Measurements from ENCODE around the gene SFSWAP. TPM values are rescaled to one million over a fixed set of nuclear protein-coding genes. Genes with fewer than 3 reads are reported as not detected.
"Not testable (repeated sequence)": the region's sequence is repeated elsewhere in the genome, so short reads cannot be mapped to it uniquely, and the experiment has no call there.

The SFSWAP gene
- total RNA-seq, 4 donors from 2014 or later = 45.9 to 66.2 (median 55.4) TPM

- H3K36me3 ChIP-seq = no peaks in the 10 kb centered on the region
- no peak overlapping the region for H3K27ac ChIP-seq
- no peak for DNase-seq
- intact Hi-C loops (cut with DNase I; ENCODE audit: low total_unique reads) (no loop called here), in situ Hi-C loops (cut with MboI; ENCODE audit: low pct_ligation_motif_present in 1 of 4, low pct_unique_long_range_greater_than_20kb in 1 of 4, low sequenced_read_pairs in 3 of 4) (no loop called here)
- peaks cover 5 to 8% of the 10 kb centered on the region in 2 donors for H3K9me3 ChIP-seq
- H3K4me1 ChIP-seq = no peaks in the 10 kb centered on the region
- H3K27me3 ChIP-seq = no peaks in the 10 kb centered on the region
- TF ChIP-seq CTCF (IDR thresholded peaks at IDR 0.05) (no peak), EP300 (IDR thresholded peaks at IDR 0.05; ENCODE audit: low read depth) (no peak), POLR2A (IDR thresholded peaks at IDR 0.05) (no peak), POLR2AphosphoS5 (IDR thresholded peaks at IDR 0.05) (no peak)
- no peak overlapping the region for H3K4me3 ChIP-seq
Measured at GRCh38 chr12:131703161-131703560, 7.7 kb upstream of the SFSWAP start.

- Histone ChIP-seq H3K4me1 (no peaks in the 10 kb centered on the region), H3K27ac (no peak overlapping the region), H3K4me3 (no peak overlapping the region), H3K9me3 (peaks cover 5 to 8% of the 10 kb centered on the region in 2 donors), H3K36me3 (no peaks in the 10 kb centered on the region), H3K27me3 (no peaks in the 10 kb centered on the region)
- TF ChIP-seq CTCF (IDR thresholded peaks at IDR 0.05) = no peak
- no peak for TF ChIP-seq EP300 (IDR thresholded peaks at IDR 0.05; ENCODE audit: low read depth)
- no peak for TF ChIP-seq POLR2A (IDR thresholded peaks at IDR 0.05)
- TF ChIP-seq POLR2AphosphoS5 (IDR thresholded peaks at IDR 0.05) = no peak
- DNase-seq = no peak
- intact Hi-C loops (cut with DNase I; ENCODE audit: low total_unique reads) (no loop called here), in situ Hi-C loops (cut with MboI; ENCODE audit: low pct_ligation_motif_present in 1 of 4, low pct_unique_long_range_greater_than_20kb in 1 of 4, low sequenced_read_pairs in 3 of 4) (no loop called here)
- WGBS, 2 donors (ENCODE audit: low coverage in 1 of 2) = 66 to 100% methylated on average over 2 of the region's 2 CpGs
Measured at GRCh38 chr12:131704509-131704908, 6.4 kb upstream of the SFSWAP start.

- peaks cover 3 to 11% (median 8%) of the 10 kb centered on the region in 4 donors for H3K4me1 ChIP-seq
- H3K9me3 ChIP-seq; H3K27me3 ChIP-seq; H3K4me3 ChIP-seq; DNase-seq; H3K27ac ChIP-seq; in situ Hi-C loops (cut with MboI; ENCODE audit: low pct_ligation_motif_present in 1 of 4, low pct_unique_long_range_greater_than_20kb in 1 of 4, low sequenced_read_pairs in 3 of 4); H3K36me3 ChIP-seq; intact Hi-C loops (cut with DNase I; ENCODE audit: low total_unique reads): not testable (repeated sequence)
- WGBS, 2 donors (ENCODE audit: low coverage in 1 of 2) = 87% methylated on average over 3 to 4 of the region's 4 CpGs
Measured at GRCh38 chr12:131706709-131707108, 4.2 kb upstream of the SFSWAP start.

GRCh38 chr12:131709226-131709625, 1.7 kb upstream of the SFSWAP start:
- in situ Hi-C loops (cut with MboI; ENCODE audit: low pct_ligation_motif_present in 1 of 4, low pct_unique_long_range_greater_than_20kb in 1 of 4, low sequenced_read_pairs in 3 of 4) (no loop called here), intact Hi-C loops (cut with DNase I; ENCODE audit: low total_unique reads) (no loop called here)
- Histone ChIP-seq H3K27me3 (no peaks in the 10 kb centered on the region), H3K36me3 (peaks cover 0 to 4% (median 2%) of the 10 kb centered on the region in 4 donors), H3K9me3 (peaks cover 4 to 8% of the 10 kb centered on the region in 2 donors), H3K4me3 (no peak overlapping the region), H3K4me1 (peaks cover 10 to 22% (median 19%) of the 10 kb centered on the region in 4 donors), H3K27ac (no peak overlapping the region)
- WGBS, 2 donors (ENCODE audit: low coverage in 1 of 2) = 91 to 94% methylated on average over 2 to 3 of the region's 3 CpGs
- DNase-seq = no peak
- no peak for TF ChIP-seq POLR2AphosphoS5 (IDR thresholded peaks at IDR 0.05)
- TF ChIP-seq POLR2A (IDR thresholded peaks at IDR 0.05) = no peak
- no peak for TF ChIP-seq EP300 (IDR thresholded peaks at IDR 0.05; ENCODE audit: low read depth)
- TF ChIP-seq CTCF (IDR thresholded peaks at IDR 0.05) = no peak

- Histone ChIP-seq H3K9me3 (no peaks in the 10 kb centered on the region), H3K4me1 (peaks cover 10 to 22% (median 19%) of the 10 kb centered on the region in 4 donors), H3K36me3 (peaks cover 0 to 28% (median 14%) of the 10 kb centered on the region in 4 donors), H3K27me3 (no peaks in the 10 kb centered on the region), H3K4me3 (peak overlapping the region; percentile 80 to 94 (median 87)), H3K27ac (peak overlapping the region; percentile 85 to 91 (median 90))
- in situ Hi-C loops (cut with MboI; ENCODE audit: low pct_ligation_motif_present in 1 of 4, low pct_unique_long_range_greater_than_20kb in 1 of 4, low sequenced_read_pairs in 3 of 4) (no loop called here), intact Hi-C loops (cut with DNase I; ENCODE audit: low total_unique reads) (no loop called here)
- 1% methylated on average over 37 of the region's 37 CpGs; no CpG with 5 or more reads in 1 of the 2 donors for WGBS, 2 donors (ENCODE audit: low coverage in 1 of 2)
- DNase-seq = no peak
- TF ChIP-seq POLR2AphosphoS5 (IDR thresholded peaks at IDR 0.05) (no peak), POLR2A (IDR thresholded peaks at IDR 0.05) (no peak), EP300 (IDR thresholded peaks at IDR 0.05; ENCODE audit: low read depth) (no peak), CTCF (IDR thresholded peaks at IDR 0.05) (no peak)
Measured at GRCh38 chr12:131711551-131712205, 788 bp downstream of the SFSWAP start.

Measured in transverse colon (tissue), 4 donors.